NOMO-1 treated with DMSO at 0.1 percent for 48 hours (cell line): ENCODE measurements around the gene HES4.
"Not testable (repeated sequence)": the region's sequence is repeated elsewhere in the genome, so short reads cannot be mapped to it uniquely, and the experiment has no call there.

ENCODE experiments used
- DNase-seq: peaks from one replicate; lab custom pipeline; 2025; ENCODE audit not compliant: unreplicated experiment; lab: John Stamatoyannopoulos, UW

Gene HES4

GRCh38 chr1:1000357-1001056, 610 bp upstream of the HES4 start:
- no peak for DNase-seq

- DNase-seq, result no peak
These were observed 737 bp downstream of the HES4 start for GRCh38 chr1:998995-999724.

GRCh38 chr1:998745-998994, 1.2 kb downstream of the HES4 start:
- DNase-seq, result no peak

- DNase-seq, result no peak
These were observed 1.7 kb downstream of the HES4 start for GRCh38 chr1:997993-998744.

GRCh38 chr1:997713-997992, 2.2 kb downstream of the HES4 start:
- no peak for DNase-seq

GRCh38 chr1:996851-997712, 2.8 kb downstream of the HES4 start:
- DNase-seq, result no peak

- DNase-seq, result no peak
These were observed 3.9 kb downstream of the HES4 start for GRCh38 chr1:995665-996633.

GRCh38 chr1:994546-994945, 5.4 kb downstream of the HES4 start:
- not testable (repeated sequence) for DNase-seq

GRCh38 chr1:993379-993995, 6.4 kb downstream of the HES4 start:
- no peak for DNase-seq

GRCh38 chr1:992362-992761, 7.5 kb downstream of the HES4 start:
- no peak for DNase-seq

- no peak for DNase-seq
These were observed 8.0 kb downstream of the HES4 start for GRCh38 chr1:991895-992294.

- DNase-seq, result not testable (repeated sequence)
These were observed 8.6 kb downstream of the HES4 start for GRCh38 chr1:991275-991674.

GRCh38 chr1:988061-988460, 11.8 kb downstream of the HES4 start:
- DNase-seq, result not testable (repeated sequence)

GRCh38 chr1:985126-985525, 14.8 kb downstream of the HES4 start:
- DNase-seq, result no peak

GRCh38 chr1:984476-984814, 15.5 kb downstream of the HES4 start:
- no peak for DNase-seq

- DNase-seq, result no peak
These were observed 16.0 kb downstream of the HES4 start for GRCh38 chr1:983798-984475.

GRCh38 chr1:982765-983436, 17.0 kb downstream of the HES4 start:
- no peak for DNase-seq

- DNase-seq, result no peak
These were observed 17.8 kb downstream of the HES4 start, which contains the start of gene PERM1 for GRCh38 chr1:981955-982558. PERM1 (minus strand) TSS chr1:982093; CDS start chr1:981029, 1,064 bp downstream.
